ENCODE data around the gene STK31.
"Not testable (repeated sequence)": the region's sequence is repeated elsewhere in the genome, so short reads cannot be mapped to it uniquely, and the experiment has no call there.

DNA sequence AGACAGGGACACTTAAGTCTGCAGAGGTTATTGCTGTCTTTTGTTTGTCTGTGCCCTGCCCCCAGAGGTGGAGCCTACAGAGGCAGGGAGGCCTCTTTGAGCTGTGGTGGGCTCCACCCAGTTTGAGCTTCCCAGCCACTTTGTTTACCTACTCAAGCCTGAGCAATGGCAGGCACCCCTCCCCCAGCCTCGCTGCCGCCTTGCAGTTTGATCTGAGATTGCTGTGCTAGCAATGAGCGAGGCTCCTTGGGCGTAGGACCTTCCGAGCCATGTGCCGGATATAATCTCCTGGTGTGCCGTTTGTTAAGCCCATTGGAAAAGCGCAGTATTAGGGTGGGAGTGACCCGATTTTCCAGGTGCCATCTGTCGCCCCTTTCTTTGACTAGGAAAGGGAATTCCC, 118.1 kb downstream of the STK31 start:
- TF ChIP-seq, protein P1, sequence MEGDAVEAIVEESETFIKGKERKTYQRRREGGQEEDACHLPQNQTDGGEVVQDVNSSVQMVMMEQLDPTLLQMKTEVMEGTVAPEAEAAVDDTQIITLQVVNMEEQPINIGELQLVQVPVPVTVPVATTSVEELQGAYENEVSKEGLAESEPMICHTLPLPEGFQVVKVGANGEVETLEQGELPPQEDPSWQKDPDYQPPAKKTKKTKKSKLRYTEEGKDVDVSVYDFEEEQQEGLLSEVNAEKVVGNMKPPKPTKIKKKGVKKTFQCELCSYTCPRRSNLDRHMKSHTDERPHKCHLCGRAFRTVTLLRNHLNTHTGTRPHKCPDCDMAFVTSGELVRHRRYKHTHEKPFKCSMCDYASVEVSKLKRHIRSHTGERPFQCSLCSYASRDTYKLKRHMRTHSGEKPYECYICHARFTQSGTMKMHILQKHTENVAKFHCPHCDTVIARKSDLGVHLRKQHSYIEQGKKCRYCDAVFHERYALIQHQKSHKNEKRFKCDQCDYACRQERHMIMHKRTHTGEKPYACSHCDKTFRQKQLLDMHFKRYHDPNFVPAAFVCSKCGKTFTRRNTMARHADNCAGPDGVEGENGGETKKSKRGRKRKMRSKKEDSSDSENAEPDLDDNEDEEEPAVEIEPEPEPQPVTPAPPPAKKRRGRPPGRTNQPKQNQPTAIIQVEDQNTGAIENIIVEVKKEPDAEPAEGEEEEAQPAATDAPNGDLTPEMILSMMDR (IDR thresholded peaks at IDR 0.05), result not testable (repeated sequence)
- TF ChIP-seq EZH2 (IDR thresholded peaks at IDR 0.05; ENCODE audit: borderline replicate concordance, insufficient read depth, low read depth, low read length, poor library complexity, severe bottlenecking), result not testable (repeated sequence)
